Ovary (tissue), 3 donors: ENCODE data around the gene RNF208.

Experiments
- EP300 ChIP-seq: sonication (generic); formaldehyde crosslinking; IDR thresholded peaks from one replicate; pipeline ENCODE4 v1.6.1; 2017; ENCODE audit warnings: antibody characterized with exemption
- TF ChIP-seq, protein P1 (sequence below), 3 donors: fragments of 450-650 bp in 2 of 3; fragments of 200-600 bp in 1 of 3; IDR thresholded peaks; one replicate each; pipeline versions ENCODE4 v1.5.1 to v1.8.0; 2016 to 2022; ENCODE audit warnings: antibody characterized with exemption in 3 of 3, mild to moderate bottlenecking in 1 of 3
- donor health status: DM: no; HTN: no; CAD: no.

DNA sequence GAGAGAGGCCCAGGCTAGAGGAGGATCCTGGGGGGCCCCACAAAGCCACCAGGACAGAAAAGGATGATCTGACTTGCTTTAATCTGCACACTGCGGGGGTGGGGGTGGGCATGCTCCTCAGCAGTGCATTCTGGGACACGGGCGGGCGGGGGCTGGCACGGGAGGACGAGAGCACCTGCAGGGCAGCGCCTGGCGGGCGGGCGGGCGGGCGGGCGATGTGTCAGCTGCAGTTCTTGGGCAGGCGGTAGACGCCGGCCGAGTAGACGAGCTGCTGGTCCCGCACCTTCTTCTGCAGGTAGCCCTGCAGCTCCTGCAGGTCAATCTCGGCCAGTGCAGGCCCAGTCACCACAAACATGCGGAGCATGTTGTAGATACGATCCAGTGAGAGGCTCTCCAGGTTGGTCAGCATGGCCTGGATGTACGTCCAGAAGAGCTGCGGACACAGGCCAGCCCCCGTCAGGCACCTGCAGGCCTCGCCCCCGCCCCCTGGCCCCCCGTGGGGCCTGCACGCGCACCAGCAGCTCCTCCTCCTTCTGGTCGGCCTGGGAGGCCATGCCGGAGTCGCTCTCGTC lies 47.2 kb downstream of the RNF208 start:
- TF ChIP-seq, protein P1, sequence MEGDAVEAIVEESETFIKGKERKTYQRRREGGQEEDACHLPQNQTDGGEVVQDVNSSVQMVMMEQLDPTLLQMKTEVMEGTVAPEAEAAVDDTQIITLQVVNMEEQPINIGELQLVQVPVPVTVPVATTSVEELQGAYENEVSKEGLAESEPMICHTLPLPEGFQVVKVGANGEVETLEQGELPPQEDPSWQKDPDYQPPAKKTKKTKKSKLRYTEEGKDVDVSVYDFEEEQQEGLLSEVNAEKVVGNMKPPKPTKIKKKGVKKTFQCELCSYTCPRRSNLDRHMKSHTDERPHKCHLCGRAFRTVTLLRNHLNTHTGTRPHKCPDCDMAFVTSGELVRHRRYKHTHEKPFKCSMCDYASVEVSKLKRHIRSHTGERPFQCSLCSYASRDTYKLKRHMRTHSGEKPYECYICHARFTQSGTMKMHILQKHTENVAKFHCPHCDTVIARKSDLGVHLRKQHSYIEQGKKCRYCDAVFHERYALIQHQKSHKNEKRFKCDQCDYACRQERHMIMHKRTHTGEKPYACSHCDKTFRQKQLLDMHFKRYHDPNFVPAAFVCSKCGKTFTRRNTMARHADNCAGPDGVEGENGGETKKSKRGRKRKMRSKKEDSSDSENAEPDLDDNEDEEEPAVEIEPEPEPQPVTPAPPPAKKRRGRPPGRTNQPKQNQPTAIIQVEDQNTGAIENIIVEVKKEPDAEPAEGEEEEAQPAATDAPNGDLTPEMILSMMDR (IDR thresholded peaks at IDR 0.05), result no peak
- no peak for TF ChIP-seq EP300
